CD14-positive monocyte (primary cell): ENCODE measurements around the gene SYNE2. TPM values are rescaled to one million over a fixed set of nuclear protein-coding genes. Genes with fewer than 3 reads are reported as not detected.

Source experiments
- DNase-seq, 3 donors: peaks; one replicate each; pipeline ENCODE4 v3.0.0-alpha.2; 2011 to 2022
- H2AFZ ChIP-seq: 2 replicates; pipeline ENCODE4 v1.6.0; 2012; ENCODE audit warnings: mild to moderate bottlenecking, low read depth, low read length, inconsistent platforms; ENCODE audit not compliant: insufficient read depth, poor library complexity, severe bottlenecking
- H3K27ac ChIP-seq, 2 donors: 1 replicate in 1 of 2; 2 replicates in 1 of 2; pipeline ENCODE4 v1.5.1; 2012 to 2013; ENCODE audit warnings: low read length in 2 of 2, control low read depth in 1 of 2, inconsistent platforms in 1 of 2, low read depth in 1 of 2, mild to moderate bottlenecking in 1 of 2
- H3K27me3 ChIP-seq, 2 donors: one replicate each; pipeline versions ENCODE4 v1.6.0 to v1.6.1; 2011 to 2013; ENCODE audit warnings: low read length in 2 of 2; ENCODE audit not compliant: control insufficient read depth in 2 of 2, insufficient read depth in 2 of 2
- H3K36me3 ChIP-seq, 2 donors: replicated peaks in 1 of 2; 1 replicate in 1 of 2; 2 replicates in 1 of 2; pipeline versions ENCODE4 v1.5.1 to v1.6.1; 2012 to 2013; ENCODE audit warnings: low read length in 2 of 2, control low read depth in 1 of 2, inconsistent platforms in 1 of 2, mild to moderate bottlenecking in 1 of 2; ENCODE audit not compliant: insufficient read depth in 2 of 2, control insufficient read depth in 1 of 2
- H3K4me1 ChIP-seq, 2 donors: 1 replicate in 1 of 2; 2 replicates in 1 of 2; pipeline versions ENCODE4 v1.5.1 to v1.6.1; 2012 to 2013; ENCODE audit warnings: low read length in 2 of 2, control low read depth in 1 of 2, inconsistent platforms in 1 of 2, mild to moderate bottlenecking in 1 of 2, moderate library complexity in 1 of 2; ENCODE audit not compliant: insufficient read depth in 2 of 2, control insufficient read depth in 1 of 2
- H3K4me2 ChIP-seq: replicated peaks from 2 replicates; pipeline ENCODE3; 2012; ENCODE audit warnings: low read length, moderate library complexity, mild to moderate bottlenecking; ENCODE audit not compliant: poor library complexity, severe bottlenecking; ENCODE audit errors: extremely low read depth
- H3K4me3 ChIP-seq, 3 experiments: fragments of 200-600 bp in 1 of 3; sonication (generic) in 1 of 3; replicated peaks in 1 of 3; 1 replicate in 2 of 3; 2 replicates in 1 of 3; pipeline ENCODE4 v1.5.1; 2011 to 2013; ENCODE audit warnings: low read length in 3 of 3, mild to moderate bottlenecking in 3 of 3, control low read depth in 2 of 3, low read depth in 2 of 3, inconsistent platforms in 1 of 3, moderate library complexity in 1 of 3
- H3K79me2 ChIP-seq: 2 replicates; pipeline ENCODE4 v1.6.0; 2012; ENCODE audit warnings: mild to moderate bottlenecking, control low read depth, inconsistent platforms, low read length, moderate library complexity; ENCODE audit not compliant: insufficient read depth
- H3K9ac ChIP-seq: 2 replicates; pipeline ENCODE4 v1.6.0; 2017; ENCODE audit warnings: low read length, mild to moderate bottlenecking; ENCODE audit not compliant: insufficient read depth, poor library complexity, severe bottlenecking
- H3K9me3 ChIP-seq, 2 donors: replicated peaks in 1 of 2; 1 replicate in 1 of 2; 2 replicates in 1 of 2; pipeline versions ENCODE4 v1.5.1 to v1.6.1; 2012 to 2013; ENCODE audit warnings: low read length in 2 of 2, control low read depth in 1 of 2; ENCODE audit not compliant: control insufficient read depth in 1 of 2, insufficient read depth in 1 of 2
- H4K20me1 ChIP-seq: 2 replicates; pipeline ENCODE4 v1.6.0; 2012; ENCODE audit warnings: mild to moderate bottlenecking, low read length, control low read depth, moderate library complexity; ENCODE audit not compliant: insufficient read depth
- H3K27ac Mint-ChIP-seq, 7 donors: one replicate each; pipeline ENCODE4 v1.8.0; 2020; ENCODE audit warnings: mild to moderate bottlenecking in 7 of 7, mixed read lengths in 7 of 7, moderate library complexity in 6 of 7, inconsistent platforms in 2 of 7
- H3K27me3 Mint-ChIP-seq, 3 donors: one replicate each; pipeline ENCODE4 v1.8.0; 2021 to 2022; ENCODE audit warnings: low read depth in 3 of 3, mild to moderate bottlenecking in 3 of 3, mixed read lengths in 3 of 3, moderate library complexity in 3 of 3, inconsistent platforms in 1 of 3
- H3K36me3 Mint-ChIP-seq, 2 donors: one replicate each; pipeline ENCODE4 v1.8.0; 2020; ENCODE audit warnings: mixed read lengths in 2 of 2, inconsistent platforms in 1 of 2, mild to moderate bottlenecking in 1 of 2
- H3K4me1 Mint-ChIP-seq: one replicate; pipeline ENCODE4 v1.8.0; 2020; ENCODE audit warnings: mild to moderate bottlenecking, mixed read lengths
- H3K4me3 Mint-ChIP-seq, 2 donors: one replicate each; pipeline ENCODE4 v1.8.0; 2020; ENCODE audit warnings: mild to moderate bottlenecking in 2 of 2, mixed read lengths in 2 of 2, moderate library complexity in 1 of 2
- H3K9me3 Mint-ChIP-seq, 7 donors: one replicate each; pipeline ENCODE4 v1.8.0; 2020 to 2022; ENCODE audit warnings: mixed read lengths in 7 of 7, mild to moderate bottlenecking in 6 of 7, moderate library complexity in 6 of 7, inconsistent platforms in 2 of 7
- WGBS: methylation state at CpG from one replicate; pipeline ENCODE4 v1.1.5; 2013; ENCODE audit warnings: missing lambda C conversion rate; ENCODE audit not compliant: insufficient coverage; 5-methylcytosine and 5-hydroxymethylcytosine counted together
- intact Hi-C, 2 donors: fragments of 100-400 bp; cut with micrococcal nuclease; formaldehyde crosslinking; loops; one replicate each; pipeline versions ENCODE4 v1.15.0 to v1.15.1; 2023
- polyA plus RNA-seq, 3 donors: library from polyadenylated mRNA; depleted of rRNA in 1 of 3; unstranded in 2 of 3; stranded (reverse) in 1 of 3; fragments of 300-500 nt in 2 of 3; fragments of >200 nt in 1 of 3; fragmentation: Illumina TruSeq in 2 of 3; gene quantifications; 1 replicate in 2 of 3; 2 replicates in 1 of 3; pipeline ENCODE4 v1.2.3, GENCODE V29; 2012 to 2021
- TF ChIP-seq, protein P1 (sequence below): fragments of 200-600 bp; IDR thresholded peaks from one replicate; pipeline ENCODE4 v1.8.0; 2022; ENCODE audit warnings: antibody characterized with exemption, mild to moderate bottlenecking

The SYNE2 gene
- polyA plus RNA-seq, 3 donors, result 0.06 to 0.46 (median 0.44) TPM

DNA sequence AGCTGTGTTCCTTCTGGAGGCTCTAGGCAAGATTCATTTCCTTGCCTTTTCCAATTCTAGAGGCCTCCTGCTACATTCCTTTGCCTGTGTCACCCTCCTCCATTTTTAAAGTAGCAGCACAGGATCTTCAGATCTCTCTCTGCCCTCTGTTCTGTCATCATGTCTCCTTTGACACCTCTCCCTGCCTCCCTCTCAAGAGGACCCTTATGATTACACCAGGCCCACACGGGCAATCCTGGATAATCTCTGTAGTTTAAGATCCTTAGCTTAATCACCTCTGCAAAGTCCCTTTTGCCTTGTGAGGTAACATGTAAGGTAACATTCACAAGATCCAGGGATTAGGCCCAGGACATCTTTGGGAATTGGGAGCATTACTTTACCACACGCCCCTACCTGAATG lies 155.2 kb downstream of the SYNE2 start:
- H3K27me3 ChIP-seq, result no peaks in the 10 kb centered on the region
- peaks cover 2 to 8% (median 5%) of the 10 kb centered on the region in 3 donors for H3K27me3 Mint-ChIP-seq
- no peak overlapping the region for H3K4me3 Mint-ChIP-seq
- H3K36me3 ChIP-seq, result no peaks in the 10 kb centered on the region
- no peaks in the 10 kb centered on the region for H3K79me2 ChIP-seq
- H3K27ac Mint-ChIP-seq, result no peak overlapping the region
- no peak overlapping the region for H3K4me3 ChIP-seq
- no peaks in the 10 kb centered on the region for H4K20me1 ChIP-seq
- H3K36me3 Mint-ChIP-seq, result no peaks in the 10 kb centered on the region
- no peaks in the 10 kb centered on the region for H3K4me1 Mint-ChIP-seq
- no peak overlapping the region for H3K27ac ChIP-seq
- intact Hi-C loops, result no loop called here
- TF ChIP-seq, protein P1, sequence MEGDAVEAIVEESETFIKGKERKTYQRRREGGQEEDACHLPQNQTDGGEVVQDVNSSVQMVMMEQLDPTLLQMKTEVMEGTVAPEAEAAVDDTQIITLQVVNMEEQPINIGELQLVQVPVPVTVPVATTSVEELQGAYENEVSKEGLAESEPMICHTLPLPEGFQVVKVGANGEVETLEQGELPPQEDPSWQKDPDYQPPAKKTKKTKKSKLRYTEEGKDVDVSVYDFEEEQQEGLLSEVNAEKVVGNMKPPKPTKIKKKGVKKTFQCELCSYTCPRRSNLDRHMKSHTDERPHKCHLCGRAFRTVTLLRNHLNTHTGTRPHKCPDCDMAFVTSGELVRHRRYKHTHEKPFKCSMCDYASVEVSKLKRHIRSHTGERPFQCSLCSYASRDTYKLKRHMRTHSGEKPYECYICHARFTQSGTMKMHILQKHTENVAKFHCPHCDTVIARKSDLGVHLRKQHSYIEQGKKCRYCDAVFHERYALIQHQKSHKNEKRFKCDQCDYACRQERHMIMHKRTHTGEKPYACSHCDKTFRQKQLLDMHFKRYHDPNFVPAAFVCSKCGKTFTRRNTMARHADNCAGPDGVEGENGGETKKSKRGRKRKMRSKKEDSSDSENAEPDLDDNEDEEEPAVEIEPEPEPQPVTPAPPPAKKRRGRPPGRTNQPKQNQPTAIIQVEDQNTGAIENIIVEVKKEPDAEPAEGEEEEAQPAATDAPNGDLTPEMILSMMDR, result no peak
- no peak overlapping the region for H3K9ac ChIP-seq
- no CpG with 5 or more reads among the region's 2 CpGs for WGBS
- no peaks in the 10 kb centered on the region for H3K9me3 ChIP-seq
- DNase-seq, result no peak
- no peak overlapping the region for H2AFZ ChIP-seq
- no peaks in the 10 kb centered on the region for H3K4me1 ChIP-seq
- peaks cover 0 to 3% (median 2%) of the 10 kb centered on the region in 7 donors for H3K9me3 Mint-ChIP-seq
- no peak overlapping the region for H3K4me2 ChIP-seq

DNA sequence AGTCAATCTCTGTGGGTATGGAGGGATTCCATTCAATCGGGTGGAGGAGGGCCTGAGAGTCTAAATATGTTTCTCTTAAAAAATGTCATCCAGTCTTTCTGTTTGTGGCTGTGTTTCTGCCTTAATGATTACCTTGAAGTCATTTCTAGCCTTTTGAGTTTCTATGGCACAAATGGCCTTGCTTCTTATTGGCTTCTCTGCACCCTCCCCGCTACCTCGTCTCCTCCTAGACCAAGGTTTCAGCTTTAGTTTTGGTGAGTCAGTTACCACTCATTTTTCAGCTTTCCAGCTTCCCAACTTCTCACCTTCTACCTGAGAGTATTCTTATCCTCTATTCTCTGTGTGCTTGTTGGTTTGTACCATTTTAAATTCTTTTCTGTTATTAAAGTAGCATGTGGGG lies 159.2 kb downstream of the SYNE2 start:
- Mint-ChIP-seq H3K4me1 (no peaks in the 10 kb centered on the region), H3K27me3 (peaks cover 2 to 4% (median 4%) of the 10 kb centered on the region in 3 donors), H3K9me3 (peaks cover 0 to 3% (median 0%) of the 10 kb centered on the region in 7 donors), H3K36me3 (no peaks in the 10 kb centered on the region), H3K4me3 (no peak overlapping the region), H3K27ac (no peak overlapping the region)
- Histone ChIP-seq H3K27ac (no peak overlapping the region), H3K9ac (no peak overlapping the region), H2AFZ (no peak overlapping the region), H3K9me3 (no peaks in the 10 kb centered on the region), H3K27me3 (no peaks in the 10 kb centered on the region), H4K20me1 (no peaks in the 10 kb centered on the region), H3K4me1 (no peaks in the 10 kb centered on the region), H3K4me2 (no peak overlapping the region), H3K79me2 (no peaks in the 10 kb centered on the region), H3K36me3 (no peaks in the 10 kb centered on the region), H3K4me3 (no peak overlapping the region)
- intact Hi-C loops, result no loop called here
- WGBS, result 100% methylated on average over 1 of the region's 3 CpGs
- DNase-seq, result no peak
- TF ChIP-seq, protein P1, result no peak
